Measurements from ENCODE around the gene NT5C3B. TPM values are rescaled to one million over a fixed set of nuclear protein-coding genes. Genes with fewer than 3 reads are reported as not detected.

NT5C3B gene
- total and polyA plus RNA-seq, 4 donors, result 34.9 to 68.5 (median 37.9) TPM

DNA sequence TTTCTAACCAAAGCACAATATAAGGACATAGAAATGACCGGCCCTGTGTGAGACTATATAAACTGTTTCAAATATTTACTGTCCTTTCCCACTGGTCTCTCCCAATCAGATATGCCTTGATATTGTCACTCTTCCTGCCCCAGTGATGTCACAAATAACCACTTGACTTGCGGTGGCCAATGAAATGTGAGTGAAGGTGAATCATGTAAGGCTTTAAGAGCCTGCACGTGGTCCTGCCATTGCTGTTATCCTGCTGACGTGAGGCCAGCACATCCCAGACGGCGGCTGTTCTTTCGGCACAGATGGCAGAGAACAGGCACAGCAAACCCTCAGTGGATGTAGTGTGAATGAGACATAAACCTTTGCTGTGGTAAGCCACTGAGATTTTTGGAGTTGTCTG is 34.6 kb upstream of the NT5C3B start:
- no peak overlapping the region for H3K9ac ChIP-seq (ENCODE audit: insufficient read depth in 1 of 2, low read length in 2 of 2)
- H3K27me3 ChIP-seq (ENCODE audit: control insufficient read depth in 3 of 3, insufficient read depth in 3 of 3, low read length in 2 of 3), result no peaks in the 10 kb centered on the region
- no peak overlapping the region for H3K27ac ChIP-seq (ENCODE audit: low read depth in 1 of 2, low read length in 1 of 2)
- no peak overlapping the region for H3K4me3 ChIP-seq
- H3K4me1 ChIP-seq (ENCODE audit: control insufficient read depth in 5 of 5, insufficient read depth in 5 of 5, low read length in 5 of 5), result peaks cover 0 to 2% (median 0%) of the 10 kb centered on the region in 5 donors
- TF ChIP-seq, protein P1, sequence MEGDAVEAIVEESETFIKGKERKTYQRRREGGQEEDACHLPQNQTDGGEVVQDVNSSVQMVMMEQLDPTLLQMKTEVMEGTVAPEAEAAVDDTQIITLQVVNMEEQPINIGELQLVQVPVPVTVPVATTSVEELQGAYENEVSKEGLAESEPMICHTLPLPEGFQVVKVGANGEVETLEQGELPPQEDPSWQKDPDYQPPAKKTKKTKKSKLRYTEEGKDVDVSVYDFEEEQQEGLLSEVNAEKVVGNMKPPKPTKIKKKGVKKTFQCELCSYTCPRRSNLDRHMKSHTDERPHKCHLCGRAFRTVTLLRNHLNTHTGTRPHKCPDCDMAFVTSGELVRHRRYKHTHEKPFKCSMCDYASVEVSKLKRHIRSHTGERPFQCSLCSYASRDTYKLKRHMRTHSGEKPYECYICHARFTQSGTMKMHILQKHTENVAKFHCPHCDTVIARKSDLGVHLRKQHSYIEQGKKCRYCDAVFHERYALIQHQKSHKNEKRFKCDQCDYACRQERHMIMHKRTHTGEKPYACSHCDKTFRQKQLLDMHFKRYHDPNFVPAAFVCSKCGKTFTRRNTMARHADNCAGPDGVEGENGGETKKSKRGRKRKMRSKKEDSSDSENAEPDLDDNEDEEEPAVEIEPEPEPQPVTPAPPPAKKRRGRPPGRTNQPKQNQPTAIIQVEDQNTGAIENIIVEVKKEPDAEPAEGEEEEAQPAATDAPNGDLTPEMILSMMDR (IDR thresholded peaks at IDR 0.05; ENCODE audit: control extremely low read depth, extremely low read depth), result no peak
- WGBS, 2 donors, result 88 to 91% methylated on average over 7 of the region's 7 CpGs
- DNase-seq (no peak), ATAC-seq (ENCODE audit: insufficient read depth, low FRiP score) (no peak)
- H3K9me3 ChIP-seq (ENCODE audit: control insufficient read depth in 4 of 4, insufficient read depth in 3 of 4, low read length in 3 of 4), result no peaks in the 10 kb centered on the region
- peaks cover 13 to 40% (median 24%) of the 10 kb centered on the region in 4 donors for H3K36me3 ChIP-seq (ENCODE audit: control insufficient read depth in 4 of 4, insufficient read depth in 4 of 4, low read length in 4 of 4)

DNA sequence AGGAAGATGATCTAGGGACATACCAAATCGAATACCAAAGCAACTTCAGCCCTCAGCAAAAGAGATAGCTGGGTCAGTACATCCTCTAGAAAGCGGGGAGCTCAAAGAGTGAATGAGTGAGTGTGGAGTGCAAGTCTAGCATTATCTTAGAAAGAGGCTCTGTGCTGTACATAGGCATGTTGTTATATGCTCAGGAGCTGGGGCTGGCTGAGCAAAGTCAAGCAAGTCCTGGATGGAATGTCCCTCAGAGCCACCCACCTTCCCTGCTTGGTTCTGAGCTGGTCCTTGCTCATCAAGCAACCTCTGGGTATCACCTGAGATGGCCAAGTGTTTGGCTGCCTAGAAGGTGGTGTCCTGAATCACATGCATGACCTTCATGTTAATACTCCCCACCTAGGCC is 34.1 kb upstream of the NT5C3B start:
- no peak for DNase-seq
- TF ChIP-seq, protein P1 (IDR thresholded peaks at IDR 0.05; ENCODE audit: control extremely low read depth, extremely low read depth), result no peak
- Histone ChIP-seq H3K4me3 (no peak overlapping the region), H3K9ac (ENCODE audit: insufficient read depth in 1 of 2, low read length in 2 of 2) (no peak overlapping the region), H3K27me3 (ENCODE audit: control insufficient read depth in 3 of 3, insufficient read depth in 3 of 3, low read length in 2 of 3) (no peaks in the 10 kb centered on the region), H3K27ac (ENCODE audit: low read depth in 1 of 2, low read length in 1 of 2) (peak overlapping the region in 1 of 2 donors; percentile 53), H3K36me3 (ENCODE audit: control insufficient read depth in 4 of 4, insufficient read depth in 4 of 4, low read length in 4 of 4) (peaks cover 13 to 40% (median 24%) of the 10 kb centered on the region in 4 donors), H3K9me3 (ENCODE audit: control insufficient read depth in 4 of 4, insufficient read depth in 3 of 4, low read length in 3 of 4) (no peaks in the 10 kb centered on the region), H3K4me1 (ENCODE audit: control insufficient read depth in 5 of 5, insufficient read depth in 5 of 5, low read length in 5 of 5) (peaks cover 0 to 2% (median 0%) of the 10 kb centered on the region in 5 donors)
- WGBS, 2 donors, result 88 to 91% methylated on average over 2 of the region's 2 CpGs
- no peak for ATAC-seq (ENCODE audit: insufficient read depth, low FRiP score)

DNA sequence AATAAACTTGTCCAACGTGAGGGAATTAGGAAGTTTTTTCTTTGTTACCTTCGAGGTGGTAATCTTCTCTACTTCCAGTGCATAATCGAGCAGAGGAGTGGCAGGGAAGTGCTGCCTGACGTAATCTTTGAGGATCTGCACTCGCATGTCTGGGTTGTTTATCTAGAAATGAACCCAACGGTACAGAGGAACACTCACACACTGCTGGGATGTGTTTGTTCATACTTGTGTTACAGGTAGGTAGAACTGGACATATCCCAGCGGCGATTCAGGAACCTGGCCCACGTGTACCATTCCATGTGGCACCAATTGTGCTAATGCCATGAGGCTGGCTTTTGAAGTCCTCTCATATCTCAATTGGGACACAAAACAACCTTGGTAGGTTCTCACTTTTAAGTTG is 33.4 kb upstream of the NT5C3B start:
- Histone ChIP-seq H3K27me3 (ENCODE audit: control insufficient read depth in 3 of 3, insufficient read depth in 3 of 3, low read length in 2 of 3) (no peaks in the 10 kb centered on the region), H3K36me3 (ENCODE audit: control insufficient read depth in 4 of 4, insufficient read depth in 4 of 4, low read length in 4 of 4) (peaks cover 13 to 40% (median 23%) of the 10 kb centered on the region in 4 donors), H3K9ac (ENCODE audit: insufficient read depth in 1 of 2, low read length in 2 of 2) (no peak overlapping the region), H3K4me1 (ENCODE audit: control insufficient read depth in 5 of 5, insufficient read depth in 5 of 5, low read length in 5 of 5) (peaks cover 0 to 2% (median 0%) of the 10 kb centered on the region in 5 donors), H3K9me3 (ENCODE audit: control insufficient read depth in 4 of 4, insufficient read depth in 3 of 4, low read length in 3 of 4) (no peaks in the 10 kb centered on the region), H3K4me3 (no peak overlapping the region), H3K27ac (ENCODE audit: low read depth in 1 of 2, low read length in 1 of 2) (peak overlapping the region in 1 of 2 donors; percentile 53)
- 59 to 65% methylated on average over 9 of the region's 9 CpGs for WGBS, 2 donors
- ATAC-seq (ENCODE audit: insufficient read depth, low FRiP score), result no peak
- DNase-seq, result no peak
- TF ChIP-seq, protein P1 (IDR thresholded peaks at IDR 0.05; ENCODE audit: control extremely low read depth, extremely low read depth), result no peak

DNA sequence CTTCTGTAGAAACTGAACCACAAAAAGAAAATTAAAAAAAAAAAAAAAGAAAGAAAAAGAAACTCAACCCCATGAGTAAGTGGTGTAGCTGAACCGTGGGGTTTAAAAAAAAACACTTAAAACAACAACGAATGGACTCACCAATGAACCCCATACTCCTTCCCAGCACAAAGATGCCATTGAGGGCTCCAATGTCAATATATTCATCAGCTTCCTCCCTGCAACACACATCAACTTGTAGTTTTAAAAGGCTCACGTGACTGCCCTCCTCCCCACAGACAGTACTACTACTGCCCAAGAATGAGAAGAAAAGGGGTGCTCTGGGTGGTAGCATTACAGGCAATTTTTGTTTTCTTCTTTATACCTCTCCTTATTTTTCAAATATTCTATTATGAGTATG is 32.5 kb upstream of the NT5C3B start:
- Histone ChIP-seq H3K36me3 (ENCODE audit: control insufficient read depth in 4 of 4, insufficient read depth in 4 of 4, low read length in 4 of 4) (peaks cover 12 to 33% (median 18%) of the 10 kb centered on the region in 4 donors), H3K27ac (ENCODE audit: low read depth in 1 of 2, low read length in 1 of 2) (no peak overlapping the region), H3K4me1 (ENCODE audit: control insufficient read depth in 5 of 5, insufficient read depth in 5 of 5, low read length in 5 of 5) (peaks cover 3 to 8% (median 7%) of the 10 kb centered on the region in 5 donors), H3K27me3 (ENCODE audit: control insufficient read depth in 3 of 3, insufficient read depth in 3 of 3, low read length in 2 of 3) (no peaks in the 10 kb centered on the region), H3K9me3 (ENCODE audit: control insufficient read depth in 4 of 4, insufficient read depth in 3 of 4, low read length in 3 of 4) (no peaks in the 10 kb centered on the region), H3K4me3 (no peak overlapping the region), H3K9ac (ENCODE audit: insufficient read depth in 1 of 2, low read length in 2 of 2) (no peak overlapping the region)
- 64 to 78% methylated on average over 3 of the region's 3 CpGs for WGBS, 2 donors
- ATAC-seq (ENCODE audit: insufficient read depth, low FRiP score) (no peak), DNase-seq (no peak)
- TF ChIP-seq, protein P1 (IDR thresholded peaks at IDR 0.05; ENCODE audit: control extremely low read depth, extremely low read depth), result no peak
